MM.1S (cell line): ENCODE data around the gene C22orf15.

Experiments
- CTCF ChIP-seq: fragments of 300-600 bp; sonication (generic); IDR thresholded peaks from 2 replicates; pipeline ENCODE4 v1.5.1; 2016; ENCODE audit warnings: antibody characterized with exemption, low read length, mixed read lengths
- EZH2 ChIP-seq: fragments of 300-600 bp; sonication (generic); optimal IDR thresholded peaks from 2 replicates; pipeline ENCODE3; 2017; ENCODE audit warnings: low read depth, mild to moderate bottlenecking, antibody characterized with exemption, low read length, mixed read lengths

- no peak for TF ChIP-seq CTCF
- TF ChIP-seq EZH2 = no peak
These were observed 21.5 kb downstream of the C22orf15 start for GRCh38 chr22:23784215-23784732.
